Fibroblast of skin of scalp (primary cell): ENCODE results near the gene PMEL.
A peak's percentile ranks its signal among the peaks of the same experiment; 100 is the strongest.
"Not testable (repeated sequence)": the region's sequence is repeated elsewhere in the genome, so short reads cannot be mapped to it uniquely, and the experiment has no call there.

ENCODE experiments used
- DNase-seq: peaks from one replicate; pipeline ENCODE4 v3.0.0-alpha.2; 2013

PMEL gene

GRCh38 chr12:55942055-55942454, 23.8 kb downstream of the PMEL start:
- no peak for DNase-seq

GRCh38 chr12:55940065-55940732, 25.6 kb downstream of the PMEL start:
- peak; percentile 82 for DNase-seq

GRCh38 chr12:55938826-55939501, 26.9 kb downstream of the PMEL start:
- no peak for DNase-seq

GRCh38 chr12:55937981-55938380, 27.9 kb downstream of the PMEL start:
- DNase-seq: no peak

- no peak for DNase-seq
Observed at GRCh38 chr12:55935738-55936151, 30.1 kb downstream of the PMEL start.

- no peak for DNase-seq
Observed at GRCh38 chr12:55934773-55935172, 31.1 kb downstream of the PMEL start.

- peak; percentile 53 for DNase-seq
Observed at GRCh38 chr12:55933799-55934742, 31.8 kb downstream of the PMEL start.

GRCh38 chr12:55933169-55933798, 32.6 kb downstream of the PMEL start:
- DNase-seq: peak; percentile 44

- no peak for DNase-seq
Observed at GRCh38 chr12:55932551-55932910, 33.3 kb downstream of the PMEL start.

- DNase-seq: peak; percentile 42
Observed at GRCh38 chr12:55931780-55932550, 33.9 kb downstream of the PMEL start.

GRCh38 chr12:55931317-55931779, 34.5 kb downstream of the PMEL start:
- DNase-seq: no peak

- DNase-seq: peak; percentile 81
Observed at GRCh38 chr12:55930771-55931316, 35.0 kb downstream of the PMEL start, which contains the start of gene DGKA. Gene DGKA (plus strand): TSS chr12:55931162. CDS start chr12:55936504, 5,342 bp downstream.

- no peak for DNase-seq
Observed at GRCh38 chr12:55929306-55929791, 36.5 kb downstream of the PMEL start.

GRCh38 chr12:55927588-55928502, 38.0 kb downstream of the PMEL start, which contains the start of gene PYM1:
Gene PYM1 (minus strand): TSS chr12:55927894. CDS start chr12:55927761, 133 bp downstream.
- DNase-seq: peak; percentile 61

- peak; percentile 95 for DNase-seq
Observed at GRCh38 chr12:55926738-55927587, 38.9 kb downstream of the PMEL start.

- no peak for DNase-seq
Observed at GRCh38 chr12:55925870-55926737, 39.7 kb downstream of the PMEL start.

GRCh38 chr12:55925371-55925770, 40.5 kb downstream of the PMEL start:
- DNase-seq: no peak

GRCh38 chr12:55923648-55924047, 42.2 kb downstream of the PMEL start:
- not testable (repeated sequence) for DNase-seq
